ENCODE measurements around the gene HNRNPDL.

Gene HNRNPDL

DNA sequence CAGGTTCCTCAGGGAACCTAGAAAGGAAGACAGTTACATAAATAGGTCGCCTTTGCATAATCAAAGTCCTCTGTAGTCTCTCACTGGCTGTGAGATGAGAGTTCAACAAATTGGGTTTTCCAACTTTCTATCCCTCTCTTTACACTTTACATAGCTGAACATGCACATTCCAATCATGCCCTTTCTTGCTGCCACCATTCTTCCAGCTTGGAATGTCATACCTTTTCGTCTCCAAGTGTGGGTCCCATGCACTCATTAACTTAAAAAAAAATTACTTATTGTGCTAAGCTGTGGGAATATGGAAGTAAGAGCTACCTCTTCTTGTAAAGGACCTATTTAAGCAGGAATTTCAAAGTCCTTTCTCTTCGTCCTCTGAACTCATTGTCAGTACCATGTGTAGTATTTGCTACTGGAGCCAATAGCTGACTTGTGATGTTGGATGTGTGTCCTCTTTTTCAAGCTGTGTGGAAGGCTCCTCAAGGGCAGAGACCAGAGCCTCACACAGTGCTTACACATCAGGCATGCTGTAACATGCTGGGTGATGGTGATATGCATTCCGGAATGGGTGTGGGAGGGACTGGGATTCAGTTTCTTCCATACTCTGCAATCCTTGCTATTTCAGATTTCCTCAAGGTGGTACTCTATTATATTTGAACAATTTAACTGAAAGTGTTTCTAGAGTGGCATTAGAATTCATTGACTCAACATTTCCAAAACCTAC is 7.2 kb upstream of the HNRNPDL start:
- H3K27me3 ChIP-seq: no peaks in the 10 kb centered on the region
- peaks cover 8 to 34% (median 21%) of the 10 kb centered on the region in 10 experiments for H3K4me1 ChIP-seq
- no peak overlapping the region for H3K4me3 ChIP-seq
- no peak overlapping the region for H3K27ac ChIP-seq
- H3K9me3 ChIP-seq (replicated peaks in 1 of 11): peaks cover 0 to 7% (median 0%) of the 10 kb centered on the region in 11 experiments; a peak in 3 of 22 replicates
- H3K4me2 ChIP-seq: peak overlapping the region in 3 of 11 experiments; percentile 1 to 5 (median 2); a peak in 2 of 22 replicates
- peaks cover 74 to 100% (median 98%) of the 10 kb centered on the region in 11 experiments; a peak in 21 of 22 replicates for H4K20me1 ChIP-seq
- no peak overlapping the region for H3K9ac ChIP-seq
- H3K36me3 ChIP-seq: peaks cover 16 to 100% (median 90%) of the 10 kb centered on the region in 11 experiments
- no peak for TF ChIP-seq Cebpa-rat (IDR thresholded peaks at IDR 0.05)

DNA sequence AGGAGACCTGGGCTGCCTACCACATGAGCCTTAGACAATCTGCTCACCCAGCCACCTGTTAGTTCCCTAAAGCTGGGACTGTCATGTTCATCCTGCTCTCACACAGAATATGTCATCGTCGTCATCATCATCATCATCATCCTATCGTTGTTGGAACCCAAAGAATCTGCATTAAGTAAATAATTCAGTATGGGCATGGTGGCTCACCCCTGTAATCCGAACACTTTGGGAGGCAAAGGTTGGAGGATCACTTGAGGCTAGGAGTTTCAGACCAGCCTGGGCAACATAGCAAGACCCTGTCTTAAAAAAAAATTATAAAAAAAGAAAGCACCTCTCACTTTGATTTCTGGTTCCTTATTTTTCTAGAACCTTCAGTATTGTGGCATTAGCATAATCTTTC is 6.5 kb upstream of the HNRNPDL start:
- TF ChIP-seq Cebpa-rat (IDR thresholded peaks at IDR 0.05): no peak
- H3K4me2 ChIP-seq: peak overlapping the region in 4 of 11 experiments; percentile 1 to 5 (median 3); a peak in 3 of 22 replicates
- H3K27ac ChIP-seq: no peak overlapping the region
- H3K27me3 ChIP-seq: no peaks in the 10 kb centered on the region
- H3K9ac ChIP-seq: no peak overlapping the region
- H3K4me3 ChIP-seq: no peak overlapping the region
- peaks cover 0 to 7% (median 0%) of the 10 kb centered on the region in 11 experiments; a peak in 3 of 22 replicates for H3K9me3 ChIP-seq (replicated peaks in 1 of 11)
- H3K36me3 ChIP-seq: peaks cover 16 to 96% (median 84%) of the 10 kb centered on the region in 11 experiments
- peaks cover 14 to 41% (median 28%) of the 10 kb centered on the region in 10 experiments for H3K4me1 ChIP-seq
- peaks cover 74 to 100% (median 99%) of the 10 kb centered on the region in 11 experiments; a peak in 21 of 22 replicates for H4K20me1 ChIP-seq

DNA sequence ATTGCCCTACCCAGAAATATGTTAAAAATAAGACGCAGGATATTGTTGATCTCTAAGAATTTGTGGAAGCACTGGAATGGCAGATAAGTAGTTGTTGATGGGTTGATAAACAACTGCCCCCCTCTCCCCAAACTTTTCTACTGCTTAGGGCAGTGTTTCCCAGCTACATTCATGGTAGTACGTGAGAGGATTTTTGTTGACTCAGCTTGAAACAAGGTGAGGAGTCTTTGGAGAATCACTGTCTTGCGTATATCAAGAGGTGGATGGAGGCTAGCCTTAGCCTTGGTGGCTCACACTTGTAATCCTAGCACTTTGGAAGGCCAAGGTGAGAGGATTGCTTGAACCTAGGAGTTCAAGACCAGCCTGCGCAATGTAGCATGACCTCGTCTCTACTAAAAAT is 5.9 kb upstream of the HNRNPDL start:
- no peak for TF ChIP-seq Cebpa-rat (IDR thresholded peaks at IDR 0.05)
- Histone ChIP-seq H3K4me1 (peaks cover 17 to 47% (median 32%) of the 10 kb centered on the region in 10 experiments), H3K9ac (no peak overlapping the region), H3K4me2 (peak overlapping the region in 3 of 11 experiments; percentile 1 to 4 (median 4); a peak in 3 of 22 replicates), H4K20me1 (peaks cover 74 to 100% (median 99%) of the 10 kb centered on the region in 11 experiments; a peak in 20 of 22 replicates), H3K27ac (no peak overlapping the region), H3K4me3 (no peak overlapping the region), H3K36me3 (peaks cover 16 to 90% (median 77%) of the 10 kb centered on the region in 11 experiments), H3K27me3 (no peaks in the 10 kb centered on the region), H3K9me3 (replicated peaks in 1 of 11) (peaks cover 0 to 7% (median 0%) of the 10 kb centered on the region in 11 experiments; a peak in 3 of 22 replicates)

DNA sequence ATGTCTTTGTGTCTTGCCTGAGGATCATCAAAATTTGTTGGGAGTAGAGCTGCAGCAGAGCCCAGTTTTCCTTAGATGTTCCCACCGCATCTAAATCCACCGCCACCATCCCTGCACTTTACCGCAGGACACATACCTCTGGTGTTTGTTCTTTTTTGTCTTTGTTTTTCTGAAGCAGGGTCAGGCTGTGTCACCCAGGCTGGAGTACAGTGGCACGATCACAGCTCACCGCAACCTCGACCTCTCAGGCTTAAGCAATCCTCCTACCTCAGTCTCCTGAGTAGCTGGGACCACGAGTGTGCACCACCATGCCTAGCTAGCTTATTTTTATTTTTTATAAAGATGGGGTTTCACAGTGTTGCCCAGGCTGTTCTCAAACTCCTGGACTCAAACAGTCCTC is 4.7 kb upstream of the HNRNPDL start:
- Histone ChIP-seq H3K36me3 (peaks cover 16 to 78% (median 69%) of the 10 kb centered on the region in 11 experiments), H3K27me3 (no peaks in the 10 kb centered on the region), H3K27ac (no peak overlapping the region), H3K4me3 (no peak overlapping the region), H4K20me1 (peaks cover 66 to 93% (median 90%) of the 10 kb centered on the region in 11 experiments; a peak in 20 of 22 replicates), H3K4me2 (no peak overlapping the region), H3K9me3 (replicated peaks in 1 of 11) (peaks cover 0 to 7% (median 0%) of the 10 kb centered on the region in 11 experiments; a peak in 3 of 22 replicates), H3K9ac (no peak overlapping the region), H3K4me1 (peaks cover 17 to 42% (median 32%) of the 10 kb centered on the region in 10 experiments)
- TF ChIP-seq Cebpa-rat (IDR thresholded peaks at IDR 0.05): no peak

DNA sequence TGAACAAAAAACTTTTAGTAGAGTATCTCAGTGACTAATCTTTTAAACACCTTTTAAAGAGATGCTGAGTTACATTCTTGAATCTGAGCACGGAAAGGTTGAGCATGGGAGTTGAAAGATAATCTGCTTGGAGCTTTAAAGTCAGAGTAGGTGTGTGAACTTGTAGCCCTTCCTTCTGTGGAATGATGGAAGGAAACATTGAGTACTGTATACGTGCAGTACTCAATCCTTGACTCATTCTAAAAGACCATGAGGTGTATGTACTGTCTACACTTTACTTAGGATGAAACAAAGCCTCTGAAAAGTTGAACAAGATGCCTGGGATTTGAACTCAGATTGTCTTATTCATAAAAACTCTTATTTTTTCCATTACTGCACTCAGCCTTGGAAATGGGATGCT is 3.5 kb upstream of the HNRNPDL start:
- TF ChIP-seq Cebpa-rat (IDR thresholded peaks at IDR 0.05): no peak
- Histone ChIP-seq H4K20me1 (peaks cover 58 to 84% (median 81%) of the 10 kb centered on the region in 11 experiments; a peak in 21 of 22 replicates), H3K4me3 (no peak overlapping the region), H3K4me2 (peak overlapping the region in 4 of 11 experiments; percentile 4 to 92 (median 14); a peak in 5 of 22 replicates), H3K27ac (no peak overlapping the region), H3K36me3 (peaks cover 16 to 66% (median 58%) of the 10 kb centered on the region in 11 experiments), H3K4me1 (peaks cover 17 to 39% (median 32%) of the 10 kb centered on the region in 10 experiments), H3K9me3 (replicated peaks in 1 of 11) (peaks cover 0 to 7% (median 0%) of the 10 kb centered on the region in 11 experiments; a peak in 2 of 22 replicates), H3K27me3 (no peaks in the 10 kb centered on the region), H3K9ac (no peak overlapping the region)

DNA sequence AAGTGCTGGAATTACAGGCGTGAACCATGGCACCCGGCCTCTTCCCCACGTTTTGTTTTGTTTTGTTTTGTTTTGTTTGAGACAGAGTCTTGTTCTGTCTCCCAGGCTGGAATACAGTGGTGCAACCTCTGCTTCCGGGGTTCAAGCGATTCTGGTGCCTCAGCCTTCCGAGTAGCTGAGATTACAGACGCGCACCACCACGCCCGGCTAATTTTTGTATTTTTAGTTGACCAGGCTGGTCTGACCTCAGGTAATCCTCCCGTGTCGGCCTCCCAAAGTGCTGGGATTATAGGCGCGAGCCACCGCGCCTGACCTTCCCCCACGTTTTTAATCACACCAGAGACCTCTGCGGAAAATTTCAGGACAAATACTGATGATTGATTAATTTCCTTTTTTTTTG is 2.3 kb upstream of the HNRNPDL start:
- H3K9ac ChIP-seq: peak overlapping the region; percentile 91 to 100 (median 99); a peak in 17 of 22 replicates
- peak overlapping the region in 6 of 10 experiments; percentile 78 to 90 (median 83); a peak in 11 of 20 replicates for H3K4me3 ChIP-seq
- peaks cover 62 to 84% (median 81%) of the 10 kb centered on the region in 11 experiments for H4K20me1 ChIP-seq
- H3K27me3 ChIP-seq: no peaks in the 10 kb centered on the region
- H3K4me1 ChIP-seq: peaks cover 18 to 41% (median 33%) of the 10 kb centered on the region in 10 experiments
- H3K9me3 ChIP-seq (replicated peaks in 1 of 11): peaks cover 0 to 7% (median 0%) of the 10 kb centered on the region in 11 experiments; a peak in 1 of 22 replicates
- peaks cover 19 to 67% (median 57%) of the 10 kb centered on the region in 11 experiments for H3K36me3 ChIP-seq
- H3K27ac ChIP-seq: peak overlapping the region in 4 of 11 experiments; percentile 15 to 99 (median 22); a peak in 2 of 22 replicates
- H3K4me2 ChIP-seq: peak overlapping the region; percentile 75 to 96 (median 92)
- no peak for TF ChIP-seq Cebpa-rat (IDR thresholded peaks at IDR 0.05)

DNA sequence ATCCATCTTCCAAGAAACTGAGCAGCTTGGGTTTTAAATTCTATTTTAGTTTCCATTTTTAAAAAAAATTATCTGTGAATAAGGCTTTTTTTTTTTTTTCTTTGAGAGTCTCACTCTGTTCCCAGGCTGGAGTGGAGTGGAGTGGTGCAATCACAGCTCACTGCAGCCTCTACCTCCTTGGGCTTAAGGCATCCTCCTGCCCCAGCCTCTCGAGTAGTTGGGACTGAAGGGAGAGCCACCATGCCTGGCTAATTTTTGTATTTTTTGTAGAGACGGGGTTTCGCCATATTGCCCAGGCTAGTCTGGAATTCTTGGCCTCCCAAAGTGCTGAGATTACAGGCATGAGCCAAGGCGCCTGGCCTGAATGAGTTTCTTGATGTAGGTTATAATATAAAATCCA is 1.6 kb upstream of the HNRNPDL start:
- Histone ChIP-seq H3K9me3 (replicated peaks in 1 of 11) (peaks cover 0 to 7% (median 0%) of the 10 kb centered on the region in 11 experiments; a peak in 1 of 22 replicates), H3K27ac (peak overlapping the region in 4 of 11 experiments; percentile 99 to 100 (median 100); a peak in 4 of 22 replicates), H3K36me3 (peaks cover 27 to 67% (median 57%) of the 10 kb centered on the region in 11 experiments), H3K4me2 (peak overlapping the region; percentile 75 to 96 (median 92)), H4K20me1 (peaks cover 64 to 84% (median 81%) of the 10 kb centered on the region in 11 experiments), H3K9ac (peak overlapping the region; percentile 91 to 100 (median 99); a peak in 21 of 22 replicates), H3K4me1 (peaks cover 25 to 44% (median 33%) of the 10 kb centered on the region in 10 experiments), H3K4me3 (peak overlapping the region; percentile 70 to 90 (median 82)), H3K27me3 (no peaks in the 10 kb centered on the region)
- no peak for TF ChIP-seq Cebpa-rat (IDR thresholded peaks at IDR 0.05)

DNA sequence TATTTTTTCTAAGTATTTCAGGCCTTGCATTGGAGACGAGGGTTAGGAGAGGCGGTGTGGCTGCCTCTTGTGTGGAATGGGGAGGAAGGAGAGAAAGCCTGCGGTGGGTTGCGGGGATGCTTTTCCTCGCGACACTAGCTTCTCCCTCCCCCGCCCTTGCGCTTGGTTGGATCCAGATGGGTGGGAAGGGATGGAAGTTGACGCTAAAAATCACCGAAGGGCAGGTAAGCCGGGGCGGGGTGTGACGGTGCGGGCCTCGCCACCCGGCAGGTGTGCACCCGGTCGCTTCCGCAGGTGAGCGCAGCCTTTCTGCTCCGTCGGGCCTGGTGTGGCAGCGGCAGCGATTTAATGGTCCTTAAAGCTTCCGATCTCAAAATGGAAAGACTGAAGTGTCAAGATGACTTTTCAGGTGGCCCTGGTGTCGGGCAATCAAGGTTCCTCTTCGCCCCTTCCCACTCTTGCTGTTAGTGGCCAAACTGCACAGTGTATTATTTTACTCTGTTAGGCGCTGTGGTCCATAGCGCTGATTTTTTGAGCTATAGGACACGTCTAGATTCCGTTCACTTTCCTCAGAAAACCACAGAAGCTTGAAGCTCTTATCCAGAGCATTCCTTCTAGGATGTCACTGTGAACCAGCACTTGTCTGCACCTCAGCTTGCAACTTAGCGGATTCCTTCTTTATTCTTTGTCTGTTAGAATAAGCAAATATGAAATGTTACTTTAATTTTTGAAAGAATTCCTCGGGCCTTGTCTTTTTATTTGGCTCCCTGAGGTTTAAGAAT is 893 bp upstream of the HNRNPDL start:
- Histone ChIP-seq H3K36me3 (peaks cover 29 to 67% (median 57%) of the 10 kb centered on the region in 11 experiments), H3K27me3 (no peaks in the 10 kb centered on the region), H3K9me3 (replicated peaks in 1 of 11) (0 out of 22 replicates have a peak, but pooled peaks cover 0 to 7% (median 0%) of the 10 kb centered on the region in 11 experiments), H3K27ac (peak overlapping the region; percentile 88 to 100 (median 99)), H3K9ac (peak overlapping the region; percentile 91 to 100 (median 99)), H4K20me1 (peaks cover 64 to 84% (median 81%) of the 10 kb centered on the region in 11 experiments), H3K4me1 (peaks cover 32 to 50% (median 36%) of the 10 kb centered on the region in 10 experiments), H3K4me3 (peak overlapping the region; percentile 70 to 90 (median 82)), H3K4me2 (peak overlapping the region; percentile 75 to 96 (median 92))
- TF ChIP-seq Cebpa-rat (IDR thresholded peaks at IDR 0.05): no peak
